ENCODE measurements around the gene NGEF.

NGEF gene

DNA sequence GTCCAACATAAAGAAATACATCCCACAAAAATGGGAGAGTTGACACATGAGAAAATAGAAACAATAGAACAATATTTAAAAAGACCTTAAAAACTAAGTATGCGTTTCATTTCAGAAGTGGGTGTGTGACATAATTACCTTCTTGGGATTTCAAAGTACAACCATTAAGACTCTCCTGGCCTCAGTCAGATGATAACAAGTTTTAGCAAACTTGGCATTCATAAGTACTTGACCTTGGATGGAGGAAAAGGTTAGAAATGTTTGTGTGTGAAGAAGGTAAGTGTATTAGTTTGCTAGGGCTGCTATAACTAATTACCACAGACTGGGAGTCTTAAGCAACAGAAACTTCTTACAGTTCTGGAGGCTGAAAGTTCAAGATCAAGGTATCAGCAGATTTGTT is 4.9 kb upstream of the NGEF start:
- TF ChIP-seq ZFX (IDR thresholded peaks at IDR 0.05; ENCODE audit: borderline replicate concordance) (no peak), CTCF (IDR thresholded peaks at IDR 0.05) (no peak)
- no peak overlapping the region for H3K27ac ChIP-seq

- TF ChIP-seq CTCF (IDR thresholded peaks at IDR 0.05) (no peak), ZFX (IDR thresholded peaks at IDR 0.05; ENCODE audit: borderline replicate concordance) (no peak)
- H3K27ac ChIP-seq, result no peak overlapping the region
Observed at GRCh38 chr2:233015019-233015645, 2.1 kb upstream of the NGEF start.

DNA sequence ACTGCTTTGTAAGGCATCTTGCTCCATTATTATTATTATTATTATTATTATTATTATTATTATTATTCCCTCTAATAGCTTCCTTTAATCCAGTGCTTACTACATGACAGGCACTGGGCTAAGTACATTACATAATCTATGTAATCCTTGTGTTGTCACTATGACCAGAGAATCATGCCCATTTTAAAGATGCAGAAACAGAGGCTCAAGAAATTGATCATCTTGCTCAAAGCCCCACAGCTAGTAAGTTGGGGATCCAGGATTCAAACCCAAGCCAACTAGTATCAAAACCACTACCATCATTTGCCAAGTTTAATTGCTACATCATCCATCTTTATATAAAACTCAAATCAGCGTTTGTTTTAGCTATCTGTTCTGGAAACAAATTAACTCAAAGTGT is 594 bp upstream of the NGEF start:
- no peak overlapping the region for H3K27ac ChIP-seq
- TF ChIP-seq ZFX (IDR thresholded peaks at IDR 0.05; ENCODE audit: borderline replicate concordance), result no peak
- no peak for TF ChIP-seq CTCF (IDR thresholded peaks at IDR 0.05)

DNA sequence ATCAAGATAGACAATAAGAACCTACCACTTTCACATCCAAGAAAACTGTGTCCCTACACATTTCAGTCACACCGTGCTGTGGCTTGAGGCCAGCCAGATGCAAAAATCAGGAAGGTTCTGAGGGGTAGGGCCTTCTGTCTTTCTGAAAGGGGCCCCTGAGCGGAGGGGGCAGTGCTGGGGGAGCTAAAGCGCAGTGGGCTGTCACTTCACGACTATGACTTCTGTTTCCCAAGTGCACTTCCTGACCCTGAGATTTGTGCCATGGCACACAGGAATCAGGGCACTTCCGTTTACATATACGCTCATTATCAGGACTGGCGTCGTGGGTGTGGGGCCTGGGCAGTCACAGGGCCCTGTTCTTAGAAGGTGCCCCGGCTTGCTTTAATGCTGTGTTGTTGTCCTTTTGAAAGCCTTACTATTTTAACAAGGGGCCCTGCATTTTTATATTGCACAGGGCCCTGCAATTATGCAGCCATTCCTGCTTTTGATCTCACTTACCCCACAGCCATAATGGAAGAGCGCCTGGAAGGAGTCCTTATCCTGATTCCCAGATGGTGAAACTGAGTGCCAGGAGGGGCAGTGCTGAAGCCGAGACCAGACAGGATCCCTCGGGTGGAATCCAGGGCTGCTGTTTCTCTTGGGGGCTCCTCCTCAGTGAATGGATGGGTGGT is 620 bp downstream of the NGEF start:
- TF ChIP-seq CTCF (IDR thresholded peaks at IDR 0.05) (no peak), ZFX (IDR thresholded peaks at IDR 0.05; ENCODE audit: borderline replicate concordance) (no peak)
- H3K27ac ChIP-seq, result no peak overlapping the region

- TF ChIP-seq CTCF (IDR thresholded peaks at IDR 0.05) (no peak), ZFX (IDR thresholded peaks at IDR 0.05; ENCODE audit: borderline replicate concordance) (no peak)
Observed at GRCh38 chr2:233011702-233012131, 1.3 kb downstream of the NGEF start.

GRCh38 chr2:233011268-233011650 is 1.8 kb downstream of the NGEF start:
- no peak for TF ChIP-seq ZFX (IDR thresholded peaks at IDR 0.05; ENCODE audit: borderline replicate concordance)
- no peak for TF ChIP-seq CTCF (IDR thresholded peaks at IDR 0.05)
- no peak overlapping the region for H3K27ac ChIP-seq

More at GRCh38 chr2:233011702-233012131, 1.3 kb downstream of the NGEF start:
- H3K27ac ChIP-seq, result no peak overlapping the region

DNA sequence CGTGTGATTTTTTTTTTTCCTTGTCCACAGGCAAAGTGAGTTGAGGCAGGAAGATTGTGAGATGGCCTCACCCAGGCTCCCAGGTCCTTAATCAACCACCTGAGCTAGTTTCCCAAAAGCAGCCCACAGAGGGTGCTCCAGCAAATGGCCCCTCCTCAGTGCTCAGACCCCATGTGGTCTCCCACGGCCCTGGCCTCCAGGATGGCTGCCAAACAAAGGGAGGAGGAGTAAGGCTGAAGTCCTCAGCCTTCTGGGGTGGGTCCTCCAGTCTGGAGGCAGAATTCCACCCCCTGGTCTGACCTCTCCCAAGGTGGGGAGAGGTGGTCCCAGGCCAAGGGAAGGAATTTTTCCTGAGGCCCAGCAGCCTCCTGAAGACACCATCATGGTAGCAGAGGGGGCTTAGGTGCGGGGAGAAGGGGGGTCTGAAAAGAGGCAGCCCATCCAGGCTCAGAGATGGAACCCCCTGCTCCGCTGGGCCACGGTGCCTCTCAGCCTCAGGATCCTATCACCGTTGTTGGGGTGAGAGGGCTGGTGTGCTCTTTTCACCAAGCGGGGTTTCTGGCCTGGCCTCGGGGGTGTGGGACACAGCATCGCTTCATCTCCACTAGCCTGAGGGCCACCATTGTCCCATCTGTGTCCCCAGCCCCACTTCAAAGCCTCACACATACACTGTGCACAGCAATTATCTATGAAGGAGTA is 2.3 kb downstream of the NGEF start:
- no peak overlapping the region for H3K27ac ChIP-seq
- TF ChIP-seq CTCF (IDR thresholded peaks at IDR 0.05), result no peak
- TF ChIP-seq ZFX (IDR thresholded peaks at IDR 0.05; ENCODE audit: borderline replicate concordance), result no peak

Data from 22Rv1 (cell line).